GM10266 (cell line): ENCODE measurements around the gene CHAC1.

Source experiments
- DNase-seq: peaks from one replicate; pipeline ENCODE4 v3.0.0; 2012; ENCODE audit errors: extremely low spot score
- TF ChIP-seq, protein P1 (sequence below): IDR thresholded peaks from 2 replicates; pipeline ENCODE4 v1.5.1; 2012; ENCODE audit warnings: mild to moderate bottlenecking, low read depth; ENCODE audit not compliant: control insufficient read depth, insufficient read depth; ENCODE audit errors: missing control alignments

CHAC1 gene

GRCh38 chr15:41004490-41004889 is 51.2 kb downstream of the CHAC1 start:
- no peak for DNase-seq
- TF ChIP-seq, protein P1, sequence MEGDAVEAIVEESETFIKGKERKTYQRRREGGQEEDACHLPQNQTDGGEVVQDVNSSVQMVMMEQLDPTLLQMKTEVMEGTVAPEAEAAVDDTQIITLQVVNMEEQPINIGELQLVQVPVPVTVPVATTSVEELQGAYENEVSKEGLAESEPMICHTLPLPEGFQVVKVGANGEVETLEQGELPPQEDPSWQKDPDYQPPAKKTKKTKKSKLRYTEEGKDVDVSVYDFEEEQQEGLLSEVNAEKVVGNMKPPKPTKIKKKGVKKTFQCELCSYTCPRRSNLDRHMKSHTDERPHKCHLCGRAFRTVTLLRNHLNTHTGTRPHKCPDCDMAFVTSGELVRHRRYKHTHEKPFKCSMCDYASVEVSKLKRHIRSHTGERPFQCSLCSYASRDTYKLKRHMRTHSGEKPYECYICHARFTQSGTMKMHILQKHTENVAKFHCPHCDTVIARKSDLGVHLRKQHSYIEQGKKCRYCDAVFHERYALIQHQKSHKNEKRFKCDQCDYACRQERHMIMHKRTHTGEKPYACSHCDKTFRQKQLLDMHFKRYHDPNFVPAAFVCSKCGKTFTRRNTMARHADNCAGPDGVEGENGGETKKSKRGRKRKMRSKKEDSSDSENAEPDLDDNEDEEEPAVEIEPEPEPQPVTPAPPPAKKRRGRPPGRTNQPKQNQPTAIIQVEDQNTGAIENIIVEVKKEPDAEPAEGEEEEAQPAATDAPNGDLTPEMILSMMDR, result no peak
